NCI-H1092 treated with DMSO at 0.1 percent for 48 hours (cell line): ENCODE results near the gene TPPP.
"Not testable (repeated sequence)": the region's sequence is repeated elsewhere in the genome, so short reads cannot be mapped to it uniquely, and the experiment has no call there.

Source experiments
- DNase-seq: peaks from one replicate; lab custom pipeline; 2025; lab: John Stamatoyannopoulos, UW

The TPPP gene

GRCh38 chr5:694042-694431, 885 bp upstream of the TPPP start:
- DNase-seq, result not testable (repeated sequence)

GRCh38 chr5:692529-693041, 567 bp downstream of the TPPP start:
- DNase-seq, result peak; percentile 19

- no peak for DNase-seq
Measured at GRCh38 chr5:691817-692528, 1.2 kb downstream of the TPPP start.

GRCh38 chr5:691049-691448, 2.1 kb downstream of the TPPP start:
- not testable (repeated sequence) for DNase-seq

GRCh38 chr5:690293-690692, 2.9 kb downstream of the TPPP start:
- DNase-seq, result not testable (repeated sequence)

- not testable (repeated sequence) for DNase-seq
Measured at GRCh38 chr5:688348-689010, 4.7 kb downstream of the TPPP start.

- DNase-seq, result not testable (repeated sequence)
Measured at GRCh38 chr5:686936-687335, 6.2 kb downstream of the TPPP start.

- DNase-seq, result not testable (repeated sequence)
Measured at GRCh38 chr5:686172-686523, 7.0 kb downstream of the TPPP start.

- DNase-seq, result no peak
Measured at GRCh38 chr5:685262-686171, 7.6 kb downstream of the TPPP start.

GRCh38 chr5:684751-685216, 8.4 kb downstream of the TPPP start:
- DNase-seq, result no peak

- DNase-seq, result no peak
Measured at GRCh38 chr5:683551-684481, 9.3 kb downstream of the TPPP start.

- DNase-seq, result not testable (repeated sequence)
Measured at GRCh38 chr5:682651-683358, 10.3 kb downstream of the TPPP start.

- not testable (repeated sequence) for DNase-seq
Measured at GRCh38 chr5:682216-682615, 10.9 kb downstream of the TPPP start.

GRCh38 chr5:681317-682191, 11.6 kb downstream of the TPPP start:
- DNase-seq, result not testable (repeated sequence)

- DNase-seq, result not testable (repeated sequence)
Measured at GRCh38 chr5:680836-681235, 12.3 kb downstream of the TPPP start.

GRCh38 chr5:680118-680795, 12.9 kb downstream of the TPPP start:
- not testable (repeated sequence) for DNase-seq

GRCh38 chr5:679166-679895, 13.8 kb downstream of the TPPP start:
- DNase-seq, result not testable (repeated sequence)

GRCh38 chr5:678521-678920, 14.6 kb downstream of the TPPP start:
- DNase-seq, result not testable (repeated sequence)
